Stimulated activated CD4-positive, alpha-beta T cell treated with anti-CD3 and anti-CD28 coated beads, Interleukin-2, amount 100 ng/mL, for 48 hours (primary cell): ENCODE data around the gene CBFB.

Experiments
- DNase-seq, 2 donors: peaks; one replicate each; pipeline ENCODE4 v3.0.0-alpha.2; 2020

Gene CBFB

GRCh38 chr16:67050796-67051195 is 21.8 kb downstream of the CBFB start:
- DNase-seq: no peak

DNA sequence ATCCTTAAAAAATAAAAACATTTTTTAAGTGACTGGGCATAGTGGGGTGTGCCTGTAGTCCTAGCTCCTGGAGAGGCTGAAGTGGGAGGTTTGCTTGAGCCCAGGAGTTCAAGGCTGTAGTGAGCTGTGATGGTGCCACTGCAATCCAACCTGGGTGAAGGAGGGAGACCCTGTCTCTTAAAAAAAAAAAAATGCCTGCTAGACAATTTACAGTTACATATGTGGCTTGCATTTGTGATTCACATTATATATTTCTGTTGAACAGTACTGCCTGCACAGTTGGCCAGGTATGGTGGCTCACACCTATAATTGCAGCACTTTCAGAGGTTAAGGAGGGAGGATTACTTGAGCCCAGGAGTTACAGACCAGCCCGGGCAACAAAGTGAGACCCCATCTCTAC is 23.4 kb downstream of the CBFB start:
- DNase-seq: no peak

DNA sequence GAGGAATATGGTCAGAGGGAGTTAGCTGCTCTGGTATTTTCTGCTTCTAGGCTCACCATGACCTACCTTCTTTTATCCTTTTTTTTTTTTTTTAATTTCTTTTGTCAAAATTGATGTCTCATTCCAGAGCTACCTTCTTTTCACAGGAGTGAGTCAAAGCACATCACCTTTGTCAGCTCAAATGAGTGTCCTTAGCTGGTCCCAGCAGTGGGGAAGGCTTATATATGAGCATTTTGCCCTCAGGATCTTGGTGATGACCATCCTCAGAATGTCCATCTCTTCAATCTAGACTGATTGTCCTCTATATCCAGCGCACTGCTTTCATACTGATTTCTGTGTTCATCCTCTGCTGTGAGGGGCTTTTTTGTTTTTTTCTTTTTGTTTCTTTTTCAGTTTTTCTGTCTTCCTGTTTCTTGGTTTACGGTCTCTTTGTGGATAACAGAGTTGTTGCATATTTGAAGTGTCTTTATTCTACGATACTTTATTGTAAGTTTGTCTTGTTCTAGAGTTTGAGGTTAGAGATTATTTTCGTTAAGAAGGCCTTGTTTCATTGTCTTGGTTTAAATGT is 24.9 kb downstream of the CBFB start:
- no peak for DNase-seq

- no peak for DNase-seq
These were observed 26.0 kb downstream of the CBFB start for GRCh38 chr16:67054901-67055300.

GRCh38 chr16:67055712-67056487 is 27.0 kb downstream of the CBFB start:
- DNase-seq: no peak

DNA sequence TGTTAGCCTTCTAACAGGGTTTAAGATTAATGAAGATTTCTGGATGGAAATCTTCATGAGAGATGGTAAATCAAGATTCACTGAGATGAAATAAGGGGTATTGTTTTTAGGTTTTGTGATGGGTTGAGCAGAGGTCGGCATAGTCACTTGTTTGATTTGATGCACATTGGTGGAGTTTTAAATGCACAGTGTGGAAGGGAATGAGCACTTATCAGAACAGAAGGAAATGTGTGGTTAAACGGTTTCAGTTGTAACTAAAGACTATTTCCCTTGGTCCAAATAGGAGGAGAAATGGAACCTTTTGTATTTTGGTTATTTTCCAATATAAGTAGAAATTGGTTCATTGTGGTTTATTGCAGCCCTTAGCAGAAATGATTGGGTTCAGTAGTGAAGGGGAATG is 34.1 kb downstream of the CBFB start:
- no peak for DNase-seq

GRCh38 chr16:67068212-67068753 is 39.3 kb downstream of the CBFB start:
- DNase-seq: no peak

GRCh38 chr16:67071476-67072048 is 42.6 kb downstream of the CBFB start:
- DNase-seq: no peak

DNA sequence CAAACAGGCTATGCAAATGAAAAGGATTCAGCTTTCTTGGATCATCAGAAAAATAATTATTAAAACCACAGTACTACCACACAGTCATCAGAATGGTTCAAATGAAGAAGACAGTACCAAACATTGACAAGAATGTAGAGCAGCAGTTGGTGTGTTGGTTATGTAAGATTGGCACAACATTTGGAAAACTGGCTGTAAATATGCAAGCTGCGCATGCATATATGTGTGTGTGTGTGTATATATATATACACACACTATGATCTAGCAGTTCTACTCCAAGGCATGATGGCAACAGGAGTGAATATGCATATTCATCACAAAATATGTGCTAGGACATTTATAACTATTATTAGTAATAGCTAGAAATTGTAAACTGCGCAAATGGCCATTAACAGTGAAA is 46.4 kb downstream of the CBFB start:
- no peak for DNase-seq

DNA sequence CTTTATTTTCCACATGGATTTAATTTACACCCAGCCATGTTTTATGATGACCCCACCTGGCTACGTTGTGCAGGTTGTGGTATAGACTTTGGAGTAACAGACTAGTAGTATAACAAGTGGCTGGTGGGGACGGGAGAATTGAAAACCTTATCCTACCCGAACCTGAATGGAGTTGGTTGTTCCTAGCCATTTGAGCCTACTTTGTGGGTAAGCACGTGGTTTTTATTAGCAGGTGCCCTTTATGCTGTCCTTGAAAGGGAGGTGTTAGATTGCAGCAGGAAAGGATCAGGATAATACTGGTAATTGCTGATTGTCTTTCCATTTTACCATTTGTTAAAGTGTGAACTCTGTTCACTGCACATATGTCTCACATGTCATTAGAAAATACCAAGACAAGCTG is 48.9 kb downstream of the CBFB start:
- DNase-seq: no peak

DNA sequence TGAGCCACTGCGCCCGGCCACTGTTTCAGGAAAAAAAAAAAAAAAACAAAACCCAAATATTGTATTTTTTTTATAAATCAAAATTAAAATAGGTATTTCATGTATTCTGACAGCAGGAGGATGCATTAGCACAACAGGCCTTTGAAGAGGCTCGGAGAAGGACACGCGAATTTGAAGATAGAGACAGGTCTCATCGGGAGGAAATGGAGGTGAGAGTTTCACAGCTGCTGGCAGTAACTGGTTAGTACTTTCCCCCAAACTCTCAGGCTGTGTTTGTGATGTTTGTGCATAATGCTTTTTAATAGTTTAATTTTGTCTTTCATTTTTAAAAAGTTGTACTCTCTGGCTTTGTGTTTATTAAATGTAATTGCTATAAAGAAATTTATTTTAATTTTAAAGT is 53.2 kb downstream of the CBFB start:
- no peak for DNase-seq

DNA sequence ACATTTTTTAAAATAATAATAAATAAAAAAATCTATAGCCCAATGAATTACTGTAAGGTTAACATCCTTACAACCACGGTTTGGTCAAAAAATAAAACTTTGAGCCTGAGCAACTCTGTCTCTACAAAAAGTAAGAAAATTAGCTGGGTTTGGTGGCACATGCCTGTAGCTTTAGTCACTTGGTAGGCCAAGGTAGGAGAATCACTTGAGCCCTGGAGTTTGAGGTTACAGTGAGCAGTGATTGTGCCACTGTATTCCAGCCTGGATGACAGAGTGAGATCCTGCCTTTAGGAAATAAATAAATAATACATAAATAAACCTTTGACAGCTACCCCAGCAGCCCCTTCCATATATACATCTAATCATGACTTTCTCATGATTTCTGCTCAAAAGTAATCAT is 53.9 kb downstream of the CBFB start:
- no peak for DNase-seq

DNA sequence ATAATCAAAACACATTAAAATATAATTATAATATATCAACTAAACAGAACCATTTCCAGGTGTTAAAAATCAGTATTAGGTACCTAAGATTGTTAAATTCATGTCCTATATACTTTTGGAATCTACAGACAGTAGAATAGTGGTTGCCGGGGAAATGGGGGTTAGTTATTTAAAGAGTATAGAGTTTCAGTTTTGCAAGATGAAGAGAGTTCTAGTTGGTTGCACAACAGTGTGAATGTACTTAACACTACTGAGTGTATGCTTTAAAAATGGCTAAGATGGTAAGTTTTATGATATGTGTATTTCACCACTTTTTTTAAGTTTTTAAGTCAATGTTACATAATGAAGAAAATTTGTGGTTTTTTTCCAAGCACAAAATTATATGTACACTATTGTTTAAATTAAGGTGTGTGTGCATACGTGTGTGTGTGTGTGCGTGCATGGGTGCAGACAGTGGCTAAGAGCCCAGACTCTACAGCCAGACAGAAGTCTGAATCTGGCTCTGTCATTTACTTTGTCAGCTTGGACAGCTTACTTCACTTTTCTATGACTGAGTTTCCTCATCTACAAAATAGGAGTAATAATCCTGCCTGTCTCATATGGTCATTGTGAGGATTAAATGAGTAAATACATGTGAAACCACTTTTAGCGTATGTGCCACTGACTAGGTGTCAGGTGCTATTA is 55.5 kb downstream of the CBFB start:
- DNase-seq: no peak

- DNase-seq: no peak
These were observed 57.9 kb downstream of the CBFB start for GRCh38 chr16:67086822-67087221.

- DNase-seq: no peak
These were observed 58.3 kb downstream of the CBFB start for GRCh38 chr16:67087291-67087690.

GRCh38 chr16:67087803-67088202 is 58.9 kb downstream of the CBFB start:
- DNase-seq: no peak

DNA sequence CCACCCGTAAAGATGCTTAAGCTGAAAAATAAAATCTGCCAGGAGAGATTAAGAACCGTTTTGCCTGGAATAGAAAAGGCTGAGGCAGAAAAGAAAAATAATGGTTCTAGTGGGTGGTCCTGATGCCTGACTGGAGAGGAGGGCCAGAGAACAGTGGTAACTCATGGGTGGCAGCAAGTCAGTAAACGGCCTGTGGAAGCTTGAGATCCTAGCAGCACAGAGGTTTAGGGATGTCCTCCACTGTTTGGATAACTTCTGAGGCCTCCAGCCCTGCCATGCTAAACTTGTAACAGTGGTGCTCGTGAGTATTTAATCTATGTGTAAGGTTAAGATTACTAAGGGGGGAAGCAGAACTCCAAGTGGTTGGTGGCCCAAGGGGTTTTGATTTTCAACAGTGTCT is 59.6 kb downstream of the CBFB start:
- DNase-seq: no peak

- DNase-seq: no peak
These were observed 60.2 kb downstream of the CBFB start for GRCh38 chr16:67089101-67089500.

DNA sequence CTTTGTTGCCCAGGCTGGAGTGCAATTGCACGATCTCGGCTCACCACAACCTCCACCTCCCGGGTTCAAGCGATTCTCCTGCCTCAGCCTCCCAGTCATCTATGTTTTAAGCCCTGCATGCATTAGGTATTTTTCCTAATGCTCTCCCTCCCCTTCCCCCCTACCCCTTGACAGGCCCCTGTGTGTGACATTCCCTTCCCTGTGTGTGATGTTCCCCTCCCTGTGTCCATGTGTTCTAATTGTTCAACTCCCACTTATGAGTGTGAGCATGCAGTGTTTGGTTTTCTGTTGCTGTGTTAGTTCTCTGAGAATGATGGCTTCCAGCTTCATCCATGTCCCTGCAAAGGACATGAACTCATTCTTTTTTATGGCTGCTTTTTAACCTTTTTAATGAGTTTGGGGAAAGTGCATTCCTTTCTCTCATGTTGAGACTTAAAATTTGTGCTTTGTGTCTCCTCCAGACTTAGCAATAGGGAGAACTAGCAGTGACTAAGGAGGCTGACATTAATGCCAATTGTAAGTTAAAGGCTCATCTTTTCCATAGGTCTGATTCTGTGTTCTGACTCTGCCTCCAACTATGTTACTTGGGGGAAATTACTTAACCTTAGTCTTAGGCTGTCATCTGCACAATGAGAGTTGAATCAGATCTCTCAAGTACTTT is 63.1 kb downstream of the CBFB start:
- DNase-seq: no peak

GRCh38 chr16:67093098-67093726 is 64.3 kb downstream of the CBFB start:
- DNase-seq: no peak

GRCh38 chr16:67098599-67098998 is 69.7 kb downstream of the CBFB start:
- no peak for DNase-seq

DNA sequence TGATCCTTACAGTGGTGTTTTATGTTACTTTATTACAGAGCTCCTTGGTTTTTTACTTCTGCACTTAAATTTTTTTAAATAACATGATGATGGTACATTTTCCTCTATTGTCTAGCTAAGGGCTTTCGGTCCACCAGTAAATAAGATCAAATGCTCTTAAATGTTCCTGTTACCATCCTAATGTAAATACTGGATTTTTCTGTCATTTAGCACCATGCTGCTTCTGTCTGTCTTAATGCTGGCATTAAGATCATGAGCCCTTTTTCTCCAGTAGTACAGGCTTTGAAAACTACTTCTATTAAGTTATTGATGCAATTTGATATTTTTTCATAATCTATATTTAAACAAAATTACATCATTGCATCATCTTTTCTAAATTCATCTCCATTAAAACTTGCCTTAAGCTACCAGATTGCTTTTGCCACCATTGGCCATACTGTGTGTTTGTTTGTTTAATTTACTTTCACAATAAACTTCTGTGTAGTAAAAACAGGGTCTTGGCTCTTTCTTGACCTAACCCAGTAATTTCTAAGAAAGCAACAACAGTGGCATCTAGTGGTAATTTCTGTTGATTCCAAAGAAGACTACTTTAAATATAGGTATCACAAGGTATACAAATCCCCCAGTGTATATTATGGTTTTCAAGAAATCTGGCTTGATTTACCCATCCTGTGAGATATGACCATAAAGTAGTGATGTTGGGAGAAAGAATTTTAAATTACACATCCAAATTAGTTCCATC is 71.8 kb downstream of the CBFB start:
- no peak for DNase-seq
